ENCODE measurements around the gene MOXD1. TPM values are rescaled to one million over a fixed set of nuclear protein-coding genes. Genes with fewer than 3 reads are reported as not detected.

MOXD1 gene
- polyA plus RNA-seq: 10 to 100 TPM in 1 of 2 donors, 1 to 10 TPM in 1; 9.0 to 15.4 TPM

- Histone ChIP-seq H3K27ac (ENCODE audit: low read depth in 2 of 2, low read length in 1 of 2) (peak within 1 kb of the TSS; percentile 69 to 78), H3K4me3 (ENCODE audit: low read depth in 1 of 2, low read length in 2 of 2) (peak within 1 kb of the TSS; percentile 65 to 95), H3K27me3 (ENCODE audit: control insufficient read depth in 1 of 2, insufficient read depth in 2 of 2, low read length in 2 of 2) (peaks cover 0 to 3% of the 10 kb centered on the region in 2 donors), H3K9me3 (ENCODE audit: control insufficient read depth in 2 of 2, insufficient read depth in 1 of 2, low read depth in 1 of 2, low read length in 1 of 2) (no peaks in the 10 kb centered on the region), H3K36me3 (ENCODE audit: control insufficient read depth in 2 of 2, insufficient read depth in 2 of 2, low read length in 1 of 2) (no peaks in the 10 kb centered on the region), H3K4me1 (ENCODE audit: control insufficient read depth in 2 of 2, insufficient read depth in 2 of 2, low read length in 1 of 2) (peaks cover 0 to 8% of the 10 kb centered on the region in 2 donors)
- WGBS, 2 donors: 1% methylated on average over 72 to 87 of the region's 87 CpGs
These were observed at the start of gene MOXD1 for GRCh38 chr6:132400883-132401617. TSS of gene MOXD1 (minus strand) at chr6:132401475. CDS start at chr6:132401426, 49 bp downstream.

GRCh38 chr6:132446855-132447241, 45.6 kb upstream of the MOXD1 start:
- H3K4me3 ChIP-seq (ENCODE audit: low read depth in 1 of 2, low read length in 2 of 2): no peak overlapping the region
- no peaks in the 10 kb centered on the region for H3K27me3 ChIP-seq (ENCODE audit: control insufficient read depth in 1 of 2, insufficient read depth in 2 of 2, low read length in 2 of 2)
- H3K4me1 ChIP-seq (ENCODE audit: control insufficient read depth in 2 of 2, insufficient read depth in 2 of 2, low read length in 1 of 2): no peaks in the 10 kb centered on the region
- peaks cover 0 to 2% of the 10 kb centered on the region in 2 donors for H3K9me3 ChIP-seq (ENCODE audit: control insufficient read depth in 2 of 2, insufficient read depth in 1 of 2, low read depth in 1 of 2, low read length in 1 of 2)
- no peak overlapping the region for H3K27ac ChIP-seq (ENCODE audit: low read depth in 2 of 2, low read length in 1 of 2)
- WGBS, 2 donors: 95% methylated on average over 5 of the region's 5 CpGs
- H3K36me3 ChIP-seq (ENCODE audit: control insufficient read depth in 2 of 2, insufficient read depth in 2 of 2, low read length in 1 of 2): no peaks in the 10 kb centered on the region

- no peak overlapping the region for H3K4me3 ChIP-seq (ENCODE audit: low read depth in 1 of 2, low read length in 2 of 2)
- H3K4me1 ChIP-seq (ENCODE audit: control insufficient read depth in 2 of 2, insufficient read depth in 2 of 2, low read length in 1 of 2): no peaks in the 10 kb centered on the region
- no peaks in the 10 kb centered on the region for H3K36me3 ChIP-seq (ENCODE audit: control insufficient read depth in 2 of 2, insufficient read depth in 2 of 2, low read length in 1 of 2)
- H3K27me3 ChIP-seq (ENCODE audit: control insufficient read depth in 1 of 2, insufficient read depth in 2 of 2, low read length in 2 of 2): no peaks in the 10 kb centered on the region
- peaks cover 0 to 2% of the 10 kb centered on the region in 2 donors for H3K9me3 ChIP-seq (ENCODE audit: control insufficient read depth in 2 of 2, insufficient read depth in 1 of 2, low read depth in 1 of 2, low read length in 1 of 2)
- 82 to 84% methylated on average over 4 of the region's 4 CpGs for WGBS, 2 donors
- H3K27ac ChIP-seq (ENCODE audit: low read depth in 2 of 2, low read length in 1 of 2): no peak overlapping the region
These were observed 45.0 kb upstream of the MOXD1 start for GRCh38 chr6:132446141-132446854.

- Histone ChIP-seq H3K9me3 (ENCODE audit: control insufficient read depth in 2 of 2, insufficient read depth in 1 of 2, low read depth in 1 of 2, low read length in 1 of 2) (peaks cover 0 to 2% of the 10 kb centered on the region in 2 donors), H3K4me3 (ENCODE audit: low read depth in 1 of 2, low read length in 2 of 2) (no peak overlapping the region), H3K36me3 (ENCODE audit: control insufficient read depth in 2 of 2, insufficient read depth in 2 of 2, low read length in 1 of 2) (no peaks in the 10 kb centered on the region), H3K27ac (ENCODE audit: low read depth in 2 of 2, low read length in 1 of 2) (no peak overlapping the region), H3K27me3 (ENCODE audit: control insufficient read depth in 1 of 2, insufficient read depth in 2 of 2, low read length in 2 of 2) (no peaks in the 10 kb centered on the region), H3K4me1 (ENCODE audit: control insufficient read depth in 2 of 2, insufficient read depth in 2 of 2, low read length in 1 of 2) (no peaks in the 10 kb centered on the region)
- WGBS, 2 donors: 77 to 81% methylated on average over 3 of the region's 3 CpGs
These were observed 44.1 kb upstream of the MOXD1 start for GRCh38 chr6:132445201-132445951.

- Histone ChIP-seq H3K27me3 (ENCODE audit: control insufficient read depth in 1 of 2, insufficient read depth in 2 of 2, low read length in 2 of 2) (no peaks in the 10 kb centered on the region), H3K36me3 (ENCODE audit: control insufficient read depth in 2 of 2, insufficient read depth in 2 of 2, low read length in 1 of 2) (no peaks in the 10 kb centered on the region), H3K9me3 (ENCODE audit: control insufficient read depth in 2 of 2, insufficient read depth in 1 of 2, low read depth in 1 of 2, low read length in 1 of 2) (peaks cover 0 to 2% of the 10 kb centered on the region in 2 donors), H3K4me1 (ENCODE audit: control insufficient read depth in 2 of 2, insufficient read depth in 2 of 2, low read length in 1 of 2) (no peaks in the 10 kb centered on the region), H3K4me3 (ENCODE audit: low read depth in 1 of 2, low read length in 2 of 2) (no peak overlapping the region), H3K27ac (ENCODE audit: low read depth in 2 of 2, low read length in 1 of 2) (no peak overlapping the region)
These were observed 41.9 kb upstream of the MOXD1 start for GRCh38 chr6:132443206-132443605.

GRCh38 chr6:132430110-132430509, 28.8 kb upstream of the MOXD1 start:
- Histone ChIP-seq H3K27me3 (ENCODE audit: control insufficient read depth in 1 of 2, insufficient read depth in 2 of 2, low read length in 2 of 2) (no peaks in the 10 kb centered on the region), H3K4me3 (ENCODE audit: low read depth in 1 of 2, low read length in 2 of 2) (no peak overlapping the region), H3K9me3 (ENCODE audit: control insufficient read depth in 2 of 2, insufficient read depth in 1 of 2, low read depth in 1 of 2, low read length in 1 of 2) (no peaks in the 10 kb centered on the region), H3K4me1 (ENCODE audit: control insufficient read depth in 2 of 2, insufficient read depth in 2 of 2, low read length in 1 of 2) (no peaks in the 10 kb centered on the region), H3K36me3 (ENCODE audit: control insufficient read depth in 2 of 2, insufficient read depth in 2 of 2, low read length in 1 of 2) (no peaks in the 10 kb centered on the region), H3K27ac (ENCODE audit: low read depth in 2 of 2, low read length in 1 of 2) (no peak overlapping the region)
- 85 to 94% methylated on average over 2 of the region's 2 CpGs for whole genome bisulfite sequencing, 2 donors

- no peaks in the 10 kb centered on the region for H3K27me3 ChIP-seq (ENCODE audit: control insufficient read depth in 1 of 2, insufficient read depth in 2 of 2, low read length in 2 of 2)
- 80 to 86% methylated on average over 5 of the region's 5 CpGs for WGBS, 2 donors
- H3K36me3 ChIP-seq (ENCODE audit: control insufficient read depth in 2 of 2, insufficient read depth in 2 of 2, low read length in 1 of 2): no peaks in the 10 kb centered on the region
These were observed 23.9 kb upstream of the MOXD1 start for GRCh38 chr6:132425176-132425575.

GRCh38 chr6:132423839-132424238, 22.6 kb upstream of the MOXD1 start:
- H3K27me3 ChIP-seq (ENCODE audit: control insufficient read depth in 1 of 2, insufficient read depth in 2 of 2, low read length in 2 of 2): no peaks in the 10 kb centered on the region
- 92 to 94% methylated on average over 3 of the region's 3 CpGs for WGBS, 2 donors
- H3K4me1 ChIP-seq (ENCODE audit: control insufficient read depth in 2 of 2, insufficient read depth in 2 of 2, low read length in 1 of 2): no peaks in the 10 kb centered on the region

More at GRCh38 chr6:132425176-132425575, 23.9 kb upstream of the MOXD1 start:
- no peak overlapping the region for H3K27ac ChIP-seq (ENCODE audit: low read depth in 2 of 2, low read length in 1 of 2)
- H3K4me1 ChIP-seq (ENCODE audit: control insufficient read depth in 2 of 2, insufficient read depth in 2 of 2, low read length in 1 of 2): no peaks in the 10 kb centered on the region
- H3K9me3 ChIP-seq (ENCODE audit: control insufficient read depth in 2 of 2, insufficient read depth in 1 of 2, low read depth in 1 of 2, low read length in 1 of 2): no peaks in the 10 kb centered on the region
- H3K4me3 ChIP-seq (ENCODE audit: low read depth in 1 of 2, low read length in 2 of 2): no peak overlapping the region

GRCh38 chr6:132418235-132418965, 17.1 kb upstream of the MOXD1 start:
- Histone ChIP-seq H3K4me3 (ENCODE audit: low read depth in 1 of 2, low read length in 2 of 2) (no peak overlapping the region), H3K4me1 (ENCODE audit: control insufficient read depth in 2 of 2, insufficient read depth in 2 of 2, low read length in 1 of 2) (no peaks in the 10 kb centered on the region), H3K9me3 (ENCODE audit: control insufficient read depth in 2 of 2, insufficient read depth in 1 of 2, low read depth in 1 of 2, low read length in 1 of 2) (peaks cover 0 to 2% of the 10 kb centered on the region in 2 donors), H3K36me3 (ENCODE audit: control insufficient read depth in 2 of 2, insufficient read depth in 2 of 2, low read length in 1 of 2) (no peaks in the 10 kb centered on the region), H3K27me3 (ENCODE audit: control insufficient read depth in 1 of 2, insufficient read depth in 2 of 2, low read length in 2 of 2) (no peaks in the 10 kb centered on the region), H3K27ac (ENCODE audit: low read depth in 2 of 2, low read length in 1 of 2) (no peak overlapping the region)
- WGBS, 2 donors: 87 to 88% methylated on average over 6 of the region's 6 CpGs

More at GRCh38 chr6:132423839-132424238, 22.6 kb upstream of the MOXD1 start:
- Histone ChIP-seq H3K36me3 (ENCODE audit: control insufficient read depth in 2 of 2, insufficient read depth in 2 of 2, low read length in 1 of 2) (no peaks in the 10 kb centered on the region), H3K9me3 (ENCODE audit: control insufficient read depth in 2 of 2, insufficient read depth in 1 of 2, low read depth in 1 of 2, low read length in 1 of 2) (no peaks in the 10 kb centered on the region), H3K27ac (ENCODE audit: low read depth in 2 of 2, low read length in 1 of 2) (no peak overlapping the region), H3K4me3 (ENCODE audit: low read depth in 1 of 2, low read length in 2 of 2) (no peak overlapping the region)
